GM18870 (cell line): Measurements from ENCODE around the gene DDN.

Experiments
- ATAC-seq: cut with Tn5 transposase; IDR thresholded peaks from one replicate; pipeline ENCODE4 v1.9.1; 2021; ENCODE audit warnings: moderate library complexity; ENCODE audit not compliant: unreplicated experiment

Gene DDN

GRCh38 chr12:49031573-49032161 lies 32.5 kb upstream of the DDN start:
- ATAC-seq, result no peak

- no peak for ATAC-seq
These were observed 31.8 kb upstream of the DDN start for GRCh38 chr12:49030714-49031572.

- ATAC-seq, result no peak
These were observed 30.9 kb upstream of the DDN start for GRCh38 chr12:49030119-49030518.

- no peak for ATAC-seq
These were observed 29.6 kb upstream of the DDN start for GRCh38 chr12:49028666-49029275.

GRCh38 chr12:49027846-49028555 lies 28.8 kb upstream of the DDN start:
- no peak for ATAC-seq

GRCh38 chr12:49026678-49027480 lies 27.7 kb upstream of the DDN start:
- no peak for ATAC-seq

- no peak for ATAC-seq
These were observed 26.9 kb upstream of the DDN start for GRCh38 chr12:49026101-49026500.

- no peak for ATAC-seq
These were observed 26.3 kb upstream of the DDN start for GRCh38 chr12:49025463-49025862.

GRCh38 chr12:49024543-49024942 lies 25.4 kb upstream of the DDN start:
- ATAC-seq, result no peak

- no peak for ATAC-seq
These were observed 24.6 kb upstream of the DDN start for GRCh38 chr12:49023812-49024211.

GRCh38 chr12:49022558-49023178 lies 23.5 kb upstream of the DDN start:
- no peak for ATAC-seq

GRCh38 chr12:49021292-49021915 lies 22.2 kb upstream of the DDN start:
- no peak for ATAC-seq

GRCh38 chr12:49020441-49020840 lies 21.3 kb upstream of the DDN start:
- no peak for ATAC-seq

- no peak for ATAC-seq
These were observed 20.5 kb upstream of the DDN start for GRCh38 chr12:49019443-49020324.

- no peak for ATAC-seq
These were observed 19.9 kb upstream of the DDN start for GRCh38 chr12:49019120-49019430.

GRCh38 chr12:49018261-49019119 lies 19.3 kb upstream of the DDN start, which contains the start of gene PRKAG1:
Gene PRKAG1, minus strand, starts transcription at chr12:49018776. Its CDS starts 36 bp downstream, at chr12:49018740.
- ATAC-seq, result peak; percentile 86

- ATAC-seq, result no peak
These were observed 18.7 kb upstream of the DDN start for GRCh38 chr12:49017891-49018260.

- no peak for ATAC-seq
These were observed 16.0 kb upstream of the DDN start for GRCh38 chr12:49015196-49015595.
